ENCODE measurements around the gene STON1. TPM values are rescaled to one million over a fixed set of nuclear protein-coding genes. Genes with fewer than 3 reads are reported as not detected.

Gene STON1
- total RNA-seq, 2 experiments from 2014 or later, result 2.1 to 3.0 TPM

GRCh38 chr2:48624696-48625095 lies 94.7 kb downstream of the STON1 start:
- Mint-ChIP-seq H3K4me1 (no peaks in the 10 kb centered on the region), H3K27me3 (peaks cover 5% of the 10 kb centered on the region), H3K4me3 (no peak overlapping the region), H3K36me3 (ENCODE audit: low read depth) (no peaks in the 10 kb centered on the region), H3K9me3 (no peaks in the 10 kb centered on the region), H3K27ac (no peak overlapping the region)
- DNase-seq, result no peak
- POLR2A ChIA-PET, result no interaction called here
- CTCF ChIA-PET, result no interaction called here

DNA sequence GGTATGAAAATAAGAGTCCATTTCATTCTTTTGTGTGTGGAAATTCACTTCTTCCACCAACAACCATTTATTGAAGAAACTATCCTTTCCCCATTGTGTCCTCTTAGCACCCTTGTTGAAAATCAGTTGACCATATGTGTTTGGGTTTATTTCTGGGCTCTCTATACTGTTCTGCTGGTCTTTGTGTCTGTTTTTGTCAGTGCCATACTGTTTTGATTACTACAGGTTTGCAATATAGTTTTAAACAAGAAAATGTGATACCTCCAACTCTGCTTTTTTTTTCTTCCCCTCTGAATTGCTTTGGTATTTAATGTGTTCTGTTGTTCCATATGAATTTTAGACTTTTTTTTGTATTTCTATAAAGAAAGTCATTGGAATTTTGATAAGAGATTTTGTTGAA lies 96.1 kb downstream of the STON1 start:
- no peak for DNase-seq
- ChIA-PET POLR2A (no interaction called here), CTCF (no interaction called here)
- Mint-ChIP-seq H3K27me3 (peaks cover 5% of the 10 kb centered on the region), H3K9me3 (no peaks in the 10 kb centered on the region), H3K27ac (no peak overlapping the region), H3K36me3 (ENCODE audit: low read depth) (no peaks in the 10 kb centered on the region), H3K4me1 (no peaks in the 10 kb centered on the region), H3K4me3 (no peak overlapping the region)

DNA sequence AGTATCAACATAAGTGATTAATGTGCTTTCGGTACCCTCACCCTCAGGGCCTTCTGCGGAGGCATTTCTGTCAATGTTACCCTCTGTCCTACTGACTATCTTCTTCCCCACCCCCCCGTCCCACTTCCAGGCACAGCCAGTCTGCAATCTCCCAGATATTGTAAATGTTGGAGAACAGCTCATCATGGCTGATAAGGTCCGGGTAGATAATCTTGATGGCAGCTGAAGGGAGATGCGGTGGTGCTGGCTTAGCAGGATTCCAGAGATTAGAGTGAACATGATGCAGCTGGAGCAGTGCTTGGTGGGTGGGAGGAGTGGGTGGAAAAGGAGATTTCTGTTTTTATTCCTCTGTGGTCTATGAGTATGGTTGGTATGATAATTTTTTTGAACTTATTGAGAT lies 103.2 kb downstream of the STON1 start:
- CTCF ChIA-PET, result no interaction called here
- H3K4me1 Mint-ChIP-seq, result no peaks in the 10 kb centered on the region

GRCh38 chr2:48635786-48636185 lies 105.8 kb downstream of the STON1 start:
- DNase-seq, result no peak
- ChIA-PET POLR2A (no interaction called here), CTCF (no interaction called here)
- peaks cover 19% of the 10 kb centered on the region for H3K27me3 Mint-ChIP-seq
- no peak overlapping the region for H3K27ac Mint-ChIP-seq
- no peak overlapping the region for H3K4me3 Mint-ChIP-seq
- peaks cover 5% of the 10 kb centered on the region for H3K9me3 Mint-ChIP-seq
- no peaks in the 10 kb centered on the region for H3K4me1 Mint-ChIP-seq
- no peaks in the 10 kb centered on the region for H3K36me3 Mint-ChIP-seq (ENCODE audit: low read depth)

More for the DNA sequence above, 103.2 kb downstream of the STON1 start:
- Mint-ChIP-seq H3K27me3 (peaks cover 6% of the 10 kb centered on the region), H3K4me3 (no peak overlapping the region), H3K36me3 (ENCODE audit: low read depth) (no peaks in the 10 kb centered on the region), H3K9me3 (peaks cover 5% of the 10 kb centered on the region), H3K27ac (no peak overlapping the region)
- POLR2A ChIA-PET, result no interaction called here
- no peak for DNase-seq

GRCh38 chr2:48638261-48638660 lies 108.3 kb downstream of the STON1 start:
- ChIA-PET CTCF (no interaction called here), POLR2A (no interaction called here)
- Mint-ChIP-seq H3K36me3 (ENCODE audit: low read depth) (no peaks in the 10 kb centered on the region), H3K4me3 (no peak overlapping the region), H3K9me3 (peaks cover 5% of the 10 kb centered on the region), H3K27me3 (peaks cover 19% of the 10 kb centered on the region), H3K4me1 (no peaks in the 10 kb centered on the region), H3K27ac (no peak overlapping the region)
- no peak for DNase-seq

Other genes with a start within 250 kb of the STON1 start
- gene FOXN2, start 215.5 kb upstream of the STON1 start, total RNA-seq, result 10 to 100 TPM; 60.8 to 62.0 TPM
- gene PPP1R21, start 89.4 kb upstream of the STON1 start, total RNA-seq, result 10 to 100 TPM; 33.1 to 33.2 TPM
- not detected for gene GTF2A1L, start 87.7 kb downstream of the STON1 start, total RNA-seq
- gene LHCGR, start 225.6 kb downstream of the STON1 start, total RNA-seq, result not detected